K562 (cell line): ENCODE data around the gene PPM1N. TPM values are rescaled to one million over a fixed set of nuclear protein-coding genes. Genes with fewer than 3 reads are reported as not detected.
A peak's percentile ranks its signal among the peaks of the same experiment; 100 is the strongest.

Experiments
- AFF1 ChIP-seq, 2 experiments: fragments of 450-650 bp; IDR thresholded peaks; 2 replicates each; pipeline ENCODE4 v1.6.1; 2018; ENCODE audit warnings: mild to moderate bottlenecking in 2 of 2, low read depth in 1 of 2; ENCODE audit not compliant: partially characterized antibody in 2 of 2
- ATF4 ChIP-seq: fragments of 450-650 bp; formaldehyde crosslinking; IDR thresholded peaks from 2 replicates; pipeline ENCODE4 v1.4.0; 2022; ENCODE audit warnings: mild to moderate bottlenecking, moderate library complexity
- ATF6 ChIP-seq: sonication (generic); formaldehyde crosslinking; IDR thresholded peaks from 2 replicates; pipeline ENCODE4 v1.4.0; 2020; ENCODE audit warnings: mild to moderate bottlenecking, missing genetic modification reagents
- CEBPB ChIP-seq: fragments of 450-650 bp; IDR thresholded peaks from 2 replicates; pipeline ENCODE4 v1.6.1; 2016; ENCODE audit warnings: missing genetic modification characterization, missing compliant biosample characterization
- CREM ChIP-seq: IDR thresholded peaks from 2 replicates; pipeline ENCODE4 v1.6.1; 2014; ENCODE audit warnings: antibody characterized with exemption, low read depth
- HMG20B ChIP-seq: fragments of 250-450 bp; sonication (Bioruptor Pico); IDR thresholded peaks from 2 replicates; pipeline ENCODE4 v1.5.0; 2021; ENCODE audit warnings: mild to moderate bottlenecking
- NFIC ChIP-seq: fragments of 450-650 bp; IDR thresholded peaks from 2 replicates; pipeline ENCODE4 v1.6.1; 2017; ENCODE audit warnings: mild to moderate bottlenecking, inconsistent platforms
- PHF8 ChIP-seq: fragments of 200-600 bp; sonication (generic); IDR thresholded peaks from 2 replicates; pipeline ENCODE4 v1.6.1; 2012; ENCODE audit warnings: mixed run types, mild to moderate bottlenecking, inconsistent platforms, low read length, moderate library complexity, borderline replicate concordance
- PREB ChIP-seq: sonication (generic); formaldehyde crosslinking; IDR thresholded peaks from 2 replicates; pipeline ENCODE4 v1.8.1; 2023; ENCODE audit warnings: mild to moderate bottlenecking, missing genetic modification reagents
- PTTG1 ChIP-seq: fragments of 450-650 bp; IDR thresholded peaks from 2 replicates; pipeline ENCODE4 v1.6.1; 2016; ENCODE audit warnings: low read depth, mild to moderate bottlenecking, missing genetic modification characterization, missing compliant biosample characterization
- RCOR1 ChIP-seq, 2 experiments: IDR thresholded peaks; 2 replicates each; pipeline ENCODE4 v1.6.1; 2012; ENCODE audit warnings: low read depth in 2 of 2, low read length in 2 of 2, borderline replicate concordance in 1 of 2, improper control_type of control experiment in 1 of 2
- SAP30 ChIP-seq: fragments of 200-600 bp; sonication (generic); IDR thresholded peaks from 2 replicates; pipeline ENCODE4 v1.6.1; 2012; ENCODE audit warnings: borderline replicate concordance, low read depth, mild to moderate bottlenecking, moderate library complexity, low read length, control low read depth, inconsistent platforms; ENCODE audit not compliant: insufficient read depth, poor library complexity, severe bottlenecking
- SMC3 ChIP-seq: conservative IDR thresholded peaks from 2 replicates; pipeline ENCODE4 v1.6.1; 2011; ENCODE audit warnings: low read depth, low read length, improper control_type of control experiment; ENCODE audit not compliant: insufficient read depth
- SRF ChIP-seq, 2 experiments: fragments of 250-450, 450-650 bp in 1 of 2; sonication (Bioruptor Pico) in 1 of 2; sonication (generic) in 1 of 2; formaldehyde crosslinking; IDR thresholded peaks; 2 replicates each; pipeline versions ENCODE4 v1.5.0 to v1.5.1; 2020 to 2022; ENCODE audit warnings: mild to moderate bottlenecking in 1 of 2, missing genetic modification reagents in 1 of 2
- SRSF3 ChIP-seq: fragments of 200-400 bp; formaldehyde crosslinking; IDR thresholded peaks from 2 replicates; pipeline ENCODE4 v1.6.1; 2016; ENCODE audit warnings: mild to moderate bottlenecking, low read length, moderate library complexity; ENCODE audit not compliant: insufficient read depth
- ZBED1 ChIP-seq: IDR thresholded peaks from 2 replicates; pipeline ENCODE4 v1.6.1; 2014
- ZBTB2 ChIP-seq: fragments of 450-650 bp; IDR thresholded peaks from 2 replicates; pipeline ENCODE4 v1.6.1; 2016; ENCODE audit warnings: antibody characterized with exemption
- polyA plus RNA-seq, 8 experiments: library from polyadenylated mRNA; depleted of rRNA in 4 of 8; stranded (reverse) in 5 of 8; unstranded in 3 of 8; fragments of >200 nt; fragmentation: Nextera tagmentation in 2 of 8; fragmentation: Illumina TruSeq in 1 of 8; extraction: Ambion mirVana in 2 of 8; extraction: Trizol in 1 of 8; gene quantifications; 2 replicates each; pipeline versions ENCODE4 v1.2.1 to v1.2.3, GENCODE V29; 2011 to 2014; ENCODE audit warnings: inconsistent platforms in 1 of 8, missing spikeins in 1 of 8
- total RNA-seq, 7 experiments: library from RNA; depleted of rRNA in 6 of 7; stranded (reverse); fragments of >200 nt in 6 of 7; fragmentation: Illumina TruSeq in 2 of 7; extraction: Trizol in 2 of 7; gene quantifications; 2 replicates each; pipeline versions ENCODE4 v1.2.1 to v1.2.3, GENCODE V29; 2011 to 2021; ENCODE audit warnings: low replicate concordance in 1 of 7

PPM1N gene
- total and polyA plus RNA-seq, 9 of the 15 experiments (the other 6 are each of a cell fraction or from before 2014, with no cell fraction given), result 4.5 to 15.6 (median 8.7) TPM

- TF ChIP-seq SRSF3, result no peak
- TF ChIP-seq SMC3, result no peak
- no peak for TF ChIP-seq PTTG1 (tag)
- TF ChIP-seq SRF (CRISPR knock-in tag; IDR thresholded peaks at IDR 0.05), result no peak
- TF ChIP-seq ATF6 (CRISPR knock-in tag), result no peak
- TF ChIP-seq RCOR1 (IDR thresholded peaks at IDR 0.05; ENCODE audit: borderline replicate concordance in 1 of 2, low read depth in 2 of 2, low read length in 2 of 2), result no peak
- peak; percentile 18; the same call in 1 of the 2 replicates for TF ChIP-seq CREM
- peak; percentile 45; the same call in 1 of the 2 replicates for TF ChIP-seq PHF8
- TF ChIP-seq AFF1 (IDR thresholded peaks at IDR 0.05; ENCODE audit: low read depth in 1 of 2, partially characterized antibody in 2 of 2), result no peak
- no peak for TF ChIP-seq PREB (CRISPR knock-in tag)
- no peak for TF ChIP-seq ZBTB2
- TF ChIP-seq SAP30, result no peak
- no peak for TF ChIP-seq CEBPB (tag)
- no peak for TF ChIP-seq NFIC
- no peak for TF ChIP-seq ZBED1
- 0 out of 2 replicates have a peak, but pooled peaks have one; percentile 9 for TF ChIP-seq ATF4
- no peak for TF ChIP-seq HMG20B (CRISPR knock-in tag)
These were observed 28.1 kb upstream of the PPM1N start (continued) for GRCh38 chr19:45469945-45470761.
